ENCODE data around the gene DGKD.
"Not testable (repeated sequence)": the region's sequence is repeated elsewhere in the genome, so short reads cannot be mapped to it uniquely, and the experiment has no call there.

Gene DGKD

DNA sequence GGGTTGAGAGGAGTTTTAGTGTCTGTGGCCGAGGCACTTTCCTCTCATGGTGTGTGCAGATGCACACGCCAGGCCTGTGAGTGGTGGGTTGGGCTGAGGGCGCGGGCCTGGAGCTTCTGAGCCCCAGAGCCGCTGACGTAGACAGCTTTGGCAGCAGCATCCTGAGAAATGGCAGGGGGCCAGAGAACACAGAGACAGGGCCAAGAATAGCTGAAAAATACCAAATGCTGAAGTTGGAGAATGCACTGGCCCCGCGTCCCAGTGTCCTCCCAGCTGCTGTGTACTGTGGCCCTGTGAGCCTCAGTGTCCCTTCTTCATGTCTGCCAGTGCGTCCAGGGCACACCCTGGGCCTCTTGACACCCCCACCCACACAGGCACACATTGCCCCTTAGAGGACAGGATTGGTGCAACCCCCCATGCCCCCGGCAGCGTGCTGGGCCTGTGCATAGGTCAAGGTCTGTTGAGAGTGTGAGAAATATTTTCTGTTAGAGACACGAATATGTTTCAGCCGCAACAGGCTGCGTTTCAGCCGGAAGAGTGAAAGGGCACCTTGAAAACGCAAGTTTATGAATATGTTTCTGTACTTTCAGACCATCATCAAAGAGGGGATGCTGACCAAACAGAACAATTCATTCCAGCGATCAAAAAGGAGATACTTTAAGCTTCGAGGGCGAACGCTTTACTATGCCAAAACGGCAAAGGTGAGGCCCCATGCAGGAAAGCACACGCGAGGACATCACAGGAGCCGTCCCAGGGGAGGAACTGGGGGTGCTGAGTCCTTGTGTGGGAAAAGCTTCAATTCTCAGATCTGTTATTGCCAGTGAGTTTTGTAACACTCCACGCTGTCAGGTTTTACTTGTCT is 33.6 kb downstream of the DGKD start:
- DNase-seq, result peak; percentile 77

DNA sequence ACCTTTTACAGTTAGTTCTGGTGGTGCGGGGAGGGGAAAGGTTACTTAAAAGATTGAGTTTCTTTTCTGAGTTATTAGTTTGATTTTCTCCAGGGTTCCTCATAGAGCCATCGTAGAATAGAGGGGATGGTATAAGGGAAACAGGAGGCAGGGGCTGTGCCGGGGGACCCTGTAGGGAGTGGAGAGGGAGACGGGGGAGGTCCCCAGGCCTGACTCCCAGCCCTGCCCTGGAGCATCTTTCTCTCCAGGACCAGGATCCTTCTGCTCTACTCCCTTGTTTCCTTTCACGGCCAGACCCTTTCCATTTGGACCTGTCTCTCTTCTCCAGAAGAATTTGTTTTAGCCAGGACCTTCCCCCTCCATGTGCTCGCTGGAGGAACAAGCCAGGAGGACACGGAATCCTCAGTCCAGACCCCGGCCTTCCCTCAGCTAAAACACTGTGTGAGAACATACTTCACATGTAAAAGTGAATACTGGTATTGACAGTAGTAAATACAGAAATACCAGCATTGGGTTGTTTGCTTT is 35.4 kb downstream of the DGKD start:
- DNase-seq, result no peak

- no peak for DNase-seq
These were observed 41.4 kb downstream of the DGKD start for GRCh38 chr2:233395687-233396086.

DNA sequence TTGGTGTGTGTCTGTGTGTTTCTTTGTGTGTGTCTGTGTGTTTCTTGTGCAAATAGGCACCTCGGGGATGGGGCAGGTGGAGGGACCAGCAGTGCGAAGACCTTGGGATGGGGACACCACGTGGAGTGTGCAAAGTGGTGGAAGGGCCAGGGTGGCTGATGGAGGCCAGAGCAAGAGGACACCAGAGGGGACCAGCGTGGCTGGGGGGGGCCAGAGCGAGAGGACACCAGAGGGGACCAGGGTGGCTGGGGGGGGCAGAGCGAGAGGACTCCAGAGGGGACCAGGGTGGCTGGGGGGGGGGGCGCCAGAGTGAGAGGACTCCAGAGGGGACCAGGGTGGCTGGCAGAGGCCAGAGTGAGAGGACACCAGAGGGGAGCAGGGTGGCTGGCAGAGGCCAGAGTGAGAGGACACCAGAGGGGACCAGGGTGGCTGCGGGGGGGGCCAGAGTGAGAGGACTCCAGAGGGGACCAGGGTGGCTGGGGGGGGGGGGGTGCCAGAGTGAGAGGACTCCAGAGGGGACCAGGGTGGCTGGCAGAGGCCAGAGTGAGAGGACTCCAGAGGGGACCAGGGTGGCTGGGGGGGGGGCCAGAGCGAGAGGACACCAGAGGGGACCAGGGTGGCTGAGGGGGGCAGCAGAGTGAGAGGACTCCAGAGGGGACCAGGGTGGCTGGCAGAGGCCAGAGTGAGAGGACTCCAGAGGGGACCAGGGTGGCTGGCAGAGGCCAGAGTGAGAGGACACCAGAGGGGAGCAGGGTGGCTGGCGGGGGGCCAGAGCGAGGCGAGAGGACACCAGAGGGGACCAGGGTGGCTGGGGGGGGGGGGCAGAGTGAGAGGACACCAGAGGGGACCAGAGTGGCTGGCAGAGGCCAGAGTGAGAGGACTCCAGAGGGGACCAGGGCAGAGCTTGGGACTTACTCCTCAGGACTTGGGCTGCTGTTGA is 42.7 kb downstream of the DGKD start:
- DNase-seq, result not testable (repeated sequence)

GRCh38 chr2:233399306-233400225 is 45.3 kb downstream of the DGKD start:
- no peak for DNase-seq

- DNase-seq, result no peak
These were observed 46.0 kb downstream of the DGKD start for GRCh38 chr2:233400341-233400740.

DNA sequence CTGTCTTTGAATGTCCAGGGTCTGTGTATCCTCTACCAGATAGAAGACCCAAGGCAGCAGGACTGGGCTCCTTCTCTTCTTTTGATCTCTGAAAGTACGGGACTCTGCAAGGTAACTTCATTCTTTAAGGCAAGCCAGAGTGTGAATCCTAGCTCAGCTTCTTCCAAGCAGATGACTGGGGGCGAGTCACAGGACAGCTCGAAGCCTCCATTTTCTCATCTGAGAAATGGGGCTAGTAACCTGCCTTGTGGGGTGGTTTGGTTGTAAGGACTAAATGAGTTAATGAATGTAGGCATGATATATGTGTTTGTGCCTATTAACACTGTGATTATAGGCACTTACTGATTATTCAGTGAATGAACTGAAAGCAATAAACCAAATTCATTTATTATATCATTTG is 46.7 kb downstream of the DGKD start:
- no peak for DNase-seq

DNA sequence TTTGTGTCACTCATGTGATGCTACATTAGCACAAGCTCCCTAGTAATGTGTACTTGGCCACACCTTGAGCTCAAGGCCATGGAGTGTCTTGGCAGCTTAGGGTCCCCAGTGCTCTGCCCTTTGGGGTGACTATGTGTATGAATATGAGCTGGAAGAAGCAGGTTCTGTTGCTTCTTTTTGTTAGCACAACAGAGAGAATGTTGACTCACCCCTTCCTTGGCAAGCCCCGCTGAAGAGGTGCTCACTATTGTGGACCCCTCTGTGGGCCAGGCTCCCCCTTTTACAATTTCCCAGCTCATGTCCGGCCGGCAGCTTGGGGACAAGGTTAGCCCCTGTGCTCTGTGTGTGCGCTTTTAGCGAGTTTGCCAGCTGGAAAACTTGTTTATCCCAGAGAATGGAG is 48.1 kb downstream of the DGKD start:
- DNase-seq, result no peak

DNA sequence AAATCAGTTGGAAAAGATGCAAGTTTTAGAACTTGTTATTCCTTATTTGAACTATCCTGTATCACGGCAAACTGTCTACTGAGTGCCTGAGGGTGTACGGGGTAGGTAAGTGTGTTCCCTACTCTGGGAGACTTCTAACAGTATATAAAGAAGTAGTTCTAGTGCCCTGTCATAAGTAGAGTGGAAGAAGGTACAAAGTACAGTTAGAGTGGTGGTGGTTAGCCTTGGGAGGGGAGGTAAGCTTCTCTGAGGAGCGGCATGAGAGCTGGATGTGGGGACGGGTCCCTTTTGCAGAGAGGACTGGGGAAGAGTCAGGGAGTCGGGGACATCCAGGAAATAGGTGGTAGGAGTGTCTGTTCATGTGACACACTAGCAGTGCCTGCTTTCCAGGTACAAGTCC is 48.5 kb downstream of the DGKD start:
- no peak for DNase-seq

DNA sequence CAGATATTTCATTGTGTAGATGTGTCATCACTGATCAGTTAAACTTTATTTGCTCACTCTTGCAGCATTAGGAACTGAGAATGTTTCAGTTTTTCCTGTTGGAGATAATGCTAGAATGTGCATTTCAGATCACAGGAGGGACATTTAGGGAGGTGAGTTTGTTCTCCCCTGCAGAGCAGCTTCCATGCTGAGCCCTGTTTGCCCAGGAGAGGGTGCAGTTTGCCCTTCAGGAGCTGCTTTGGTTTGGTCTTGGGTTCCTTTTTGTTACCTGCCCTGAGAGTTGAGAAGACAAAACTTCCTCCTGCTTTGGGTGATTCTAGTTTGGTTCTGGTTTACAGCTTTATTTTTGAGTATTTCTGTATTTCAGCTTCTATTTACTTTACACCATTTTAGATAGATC is 49.9 kb downstream of the DGKD start:
- DNase-seq, result peak; percentile 37

DNA sequence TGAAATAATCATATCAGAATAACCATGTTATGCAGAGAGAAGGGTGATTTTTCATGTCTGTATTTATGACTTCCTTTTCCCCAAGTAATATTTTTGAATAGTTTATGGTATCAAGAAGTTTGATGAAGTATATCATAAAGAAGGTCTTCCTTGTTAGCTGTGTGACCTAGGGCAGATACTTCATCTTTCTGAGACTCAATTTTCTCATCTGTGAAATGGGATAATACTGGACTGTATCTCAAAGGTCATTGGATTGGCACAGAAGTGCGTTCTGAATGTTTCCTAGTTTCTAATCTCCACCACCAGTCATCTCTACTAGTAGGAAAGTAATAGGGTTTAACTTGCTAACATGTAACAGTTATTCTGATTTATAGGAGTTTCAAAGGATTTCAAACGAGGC is 52.6 kb downstream of the DGKD start:
- DNase-seq, result no peak

DNA sequence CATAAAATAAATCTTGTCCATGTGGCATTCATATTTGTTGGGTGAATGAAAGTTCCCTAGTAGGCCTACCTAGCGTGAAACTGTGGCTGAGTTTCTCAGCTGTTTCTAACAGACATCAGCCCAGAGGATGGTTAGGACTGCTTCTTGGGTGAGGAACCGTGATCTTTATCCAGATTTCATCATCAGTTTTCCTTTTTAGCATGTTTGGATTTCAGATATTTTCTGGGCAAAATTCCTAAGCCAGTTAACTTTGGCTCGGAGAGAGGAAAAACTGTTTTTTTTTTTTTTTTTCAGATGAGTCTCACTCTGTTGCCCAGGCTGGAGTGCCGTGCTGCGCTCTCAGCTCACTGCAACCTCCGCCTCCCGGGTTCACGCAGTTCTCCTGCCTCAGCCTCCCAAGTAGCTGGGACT is 53.5 kb downstream of the DGKD start:
- no peak for DNase-seq

DNA sequence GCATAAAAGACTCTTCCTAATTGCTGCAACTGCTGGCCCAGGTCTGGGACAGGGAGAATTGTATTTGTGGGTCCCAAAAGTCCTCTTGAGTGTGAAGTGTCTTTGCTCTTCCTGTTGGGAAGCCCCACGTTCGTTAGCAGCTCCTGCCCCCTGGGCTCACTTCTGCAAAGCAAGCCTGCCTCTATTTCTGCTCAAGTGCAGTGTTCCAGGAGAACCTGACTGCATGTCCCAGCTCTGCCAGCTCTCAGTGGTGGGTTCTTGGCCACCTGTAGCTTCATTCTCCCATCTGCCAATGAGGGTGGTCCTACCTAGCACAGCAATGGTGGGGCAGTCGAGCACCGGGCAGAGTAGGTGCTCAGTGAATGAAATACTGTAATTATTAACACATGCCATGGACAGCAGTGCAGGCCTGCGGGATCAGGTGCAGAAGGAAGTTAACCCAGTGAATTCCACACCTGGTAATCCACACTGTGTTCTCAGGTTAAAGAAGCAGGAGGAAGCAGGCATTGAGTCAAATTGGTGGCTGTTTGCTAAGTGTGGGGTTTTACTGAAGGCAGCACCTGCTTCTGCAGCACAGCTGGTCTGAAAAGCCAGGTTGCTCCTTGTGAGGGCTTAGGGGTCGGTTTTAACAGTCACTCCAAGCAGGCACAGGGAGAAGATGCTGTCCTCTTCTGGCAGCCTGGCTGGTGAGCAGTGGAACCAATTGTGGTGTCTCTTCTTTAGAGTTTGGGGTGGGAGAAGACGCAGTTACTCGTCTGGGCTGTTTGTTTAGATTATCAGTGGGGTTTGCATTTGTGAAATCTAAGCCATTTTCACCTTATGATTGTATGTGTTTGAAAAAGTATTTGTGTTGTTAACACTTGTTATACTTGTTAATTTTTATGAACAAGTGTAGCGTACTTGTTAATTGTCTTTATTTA is 54.3 kb downstream of the DGKD start:
- no peak for DNase-seq

- peak; percentile 31 for DNase-seq
These were observed 55.1 kb downstream of the DGKD start for GRCh38 chr2:233409286-233409991.

- no peak for DNase-seq
These were observed 56.0 kb downstream of the DGKD start for GRCh38 chr2:233410196-233410760.

DNA sequence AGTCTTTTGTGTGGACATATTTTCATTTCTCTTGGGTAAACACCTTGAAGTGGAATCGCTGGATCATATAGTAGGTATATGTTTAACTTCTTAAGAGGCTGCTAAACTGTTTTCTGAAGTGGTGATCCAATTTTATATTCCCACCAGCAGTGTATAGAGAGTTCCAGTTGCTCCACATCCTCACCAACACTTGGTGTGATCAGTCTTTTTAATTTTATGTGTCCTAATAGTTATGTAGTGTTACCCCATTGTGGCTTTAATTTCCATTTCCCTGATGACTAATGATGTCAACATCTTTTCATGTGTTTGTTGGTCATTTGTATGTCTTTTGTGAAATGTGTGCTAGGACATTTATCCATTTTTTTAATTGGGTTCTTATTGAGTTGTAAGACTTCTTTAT is 56.9 kb downstream of the DGKD start:
- DNase-seq, result no peak

GRCh38 chr2:233412405-233412804 is 58.1 kb downstream of the DGKD start:
- peak; percentile 17 for DNase-seq

DNA sequence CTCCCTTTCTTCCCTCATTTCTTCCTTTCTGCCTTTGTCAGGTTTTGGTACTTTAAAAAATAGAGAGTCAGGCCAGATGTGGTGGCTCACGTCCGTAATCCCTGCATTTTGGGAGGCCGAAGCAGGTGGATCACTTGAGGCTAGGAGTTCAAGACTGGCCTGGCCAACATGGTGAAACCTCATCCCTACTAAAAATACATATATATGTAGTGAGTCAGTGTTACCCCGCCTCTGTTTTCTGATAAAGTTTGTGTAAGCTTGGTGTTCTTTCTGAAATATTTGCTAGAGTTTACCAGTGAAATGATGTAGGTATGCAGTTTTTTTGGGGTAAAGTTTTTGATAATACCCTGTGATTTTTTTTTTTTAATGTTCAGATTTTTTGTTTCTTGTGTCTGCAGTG is 58.8 kb downstream of the DGKD start:
- DNase-seq, result no peak

DNA sequence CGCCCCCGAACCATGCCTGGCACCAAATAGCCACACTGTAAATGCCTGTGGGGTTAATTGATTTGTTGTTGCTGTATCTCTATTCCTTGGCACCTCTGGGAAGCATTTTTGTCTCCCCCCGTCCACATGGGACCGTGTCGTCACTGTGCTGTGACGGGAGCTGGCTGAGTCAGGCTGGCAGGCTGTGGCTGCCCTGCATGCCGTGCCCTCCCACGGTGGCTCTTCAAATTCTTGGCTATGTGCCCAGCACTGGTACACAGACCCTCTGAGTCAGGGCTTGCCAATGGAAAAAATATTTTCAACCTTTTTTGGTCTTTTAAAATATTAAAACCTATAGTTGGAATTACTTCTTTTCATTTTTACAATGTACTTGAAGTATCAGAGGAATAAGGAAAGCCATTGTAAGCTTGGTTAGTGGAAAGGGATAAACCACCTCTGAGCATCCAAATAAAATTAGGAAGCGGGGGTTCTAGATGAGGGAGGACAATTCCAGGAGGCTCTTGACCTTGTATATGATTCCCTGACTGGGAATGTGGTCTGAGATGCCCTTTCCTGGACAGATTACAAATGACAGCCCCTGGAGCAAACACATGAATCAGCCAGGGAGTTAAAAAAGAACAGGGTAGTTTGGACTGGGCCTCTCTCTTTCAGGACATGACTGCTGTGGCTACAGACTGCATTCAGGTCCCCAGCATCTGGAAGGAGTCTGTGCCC is 59.4 kb downstream of the DGKD start:
- peak; percentile 95 for DNase-seq

- peak; percentile 68 for DNase-seq
These were observed 60.0 kb downstream of the DGKD start for GRCh38 chr2:233414273-233414654.

Measured in kidney glomerular epithelial cell (primary cell).